Ishikawa (cell line): ENCODE measurements around the gene STXBP1.
A peak's percentile ranks its signal among the peaks of the same experiment; 100 is the strongest.

Experiments used
- CREB1 ChIP-seq: IDR thresholded peaks from 2 replicates; pipeline ENCODE4 v1.6.1; 2012; ENCODE audit warnings: low read depth
- EP300 ChIP-seq: IDR thresholded peaks from 2 replicates; pipeline ENCODE4 v1.6.1; 2012; ENCODE audit warnings: borderline replicate concordance
- TAF1 ChIP-seq: IDR thresholded peaks from 2 replicates; pipeline ENCODE4 v1.6.1; 2012; ENCODE audit warnings: low read depth, mild to moderate bottlenecking

DNA sequence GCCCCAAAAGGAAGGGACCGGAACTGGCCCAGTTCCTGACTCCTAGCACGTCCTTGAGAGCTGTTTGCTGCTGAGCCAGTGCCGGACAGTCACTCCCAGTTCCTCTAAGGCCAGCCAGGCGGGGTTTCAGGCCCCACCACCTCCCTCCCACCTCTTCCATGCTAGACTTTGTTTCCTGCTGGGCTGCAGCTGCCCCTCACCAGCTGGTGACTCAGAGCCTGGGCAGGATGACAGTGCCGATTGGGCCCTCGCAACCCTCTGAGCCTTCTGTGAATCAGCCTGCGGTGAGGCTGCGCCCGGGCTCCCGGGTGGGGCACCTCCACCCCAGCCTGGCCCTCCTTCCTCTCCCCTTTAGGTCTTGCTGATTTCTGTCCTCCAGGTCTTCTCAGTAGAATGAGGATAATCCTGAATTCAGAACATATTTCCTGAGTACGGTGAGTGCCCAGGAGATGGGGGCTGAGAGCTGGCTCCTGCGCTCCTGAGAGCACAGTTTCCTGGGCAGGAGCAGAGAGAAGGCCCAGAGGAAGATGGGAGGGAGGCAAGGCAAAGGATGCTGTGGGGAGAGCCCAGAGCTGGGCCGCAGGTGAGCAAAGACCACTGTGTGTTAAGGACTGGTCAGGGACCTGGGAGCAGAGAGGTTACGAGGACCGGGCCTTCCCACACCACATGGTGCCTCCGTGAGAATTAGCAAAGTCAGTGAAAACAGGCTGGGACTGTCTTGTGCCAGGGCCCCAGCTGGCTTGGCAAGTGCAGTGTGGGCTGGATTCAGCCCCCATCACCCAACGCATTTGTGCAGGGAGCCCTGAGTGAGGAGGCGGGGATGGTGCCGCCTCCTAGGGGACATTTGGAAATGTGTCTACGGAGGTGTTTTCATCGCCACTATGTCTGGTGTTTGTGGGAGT is 32.9 kb upstream of the STXBP1 start:
- TF ChIP-seq TAF1 (no peak), CREB1 (no peak), EP300 (peak; percentile 85)
